Liver (tissue), 9 donors: ENCODE results near the gene WAPL. TPM values are rescaled to one million over a fixed set of nuclear protein-coding genes. Genes with fewer than 3 reads are reported as not detected.

Experiments
- DNase-seq: peaks from one replicate; pipeline ENCODE4 v3.0.0-alpha.2; 2017; ENCODE audit warnings: low spot score
- H3K27ac ChIP-seq, 2 donors: one replicate each; pipeline ENCODE4 v1.7.0; 2013; ENCODE audit warnings: inconsistent platforms in 2 of 2, low read length in 2 of 2, control low read depth in 1 of 2, low read depth in 1 of 2, mild to moderate bottlenecking in 1 of 2
- H3K27me3 ChIP-seq, 4 donors: one replicate each; pipeline versions ENCODE4 v1.6.1 to v1.7.0; 2013; ENCODE audit warnings: low read length in 3 of 4, inconsistent platforms in 1 of 4, mild to moderate bottlenecking in 1 of 4, moderate library complexity in 1 of 4; ENCODE audit not compliant: control insufficient read depth in 4 of 4, insufficient read depth in 4 of 4
- H3K36me3 ChIP-seq, 4 donors: one replicate each; pipeline versions ENCODE4 v1.6.1 to v1.7.0; 2013; ENCODE audit warnings: low read length in 3 of 4, mild to moderate bottlenecking in 3 of 4, low read depth in 1 of 4, moderate library complexity in 1 of 4; ENCODE audit not compliant: control insufficient read depth in 4 of 4, insufficient read depth in 3 of 4
- H3K4me1 ChIP-seq, 4 donors: one replicate each; pipeline versions ENCODE4 v1.6.1 to v1.7.0; 2013; ENCODE audit warnings: low read length in 3 of 4, mild to moderate bottlenecking in 3 of 4, moderate library complexity in 1 of 4; ENCODE audit not compliant: control insufficient read depth in 4 of 4, insufficient read depth in 4 of 4
- H3K4me3 ChIP-seq, 3 donors: one replicate each; pipeline versions ENCODE4 v1.6.1 to v1.7.0; 2013; ENCODE audit warnings: low read length in 3 of 3, control low read depth in 1 of 3, low read depth in 1 of 3, mild to moderate bottlenecking in 1 of 3
- H3K9ac ChIP-seq, 2 donors: one replicate each; pipeline ENCODE4 v1.7.0; 2013; ENCODE audit warnings: low read length in 2 of 2, mild to moderate bottlenecking in 2 of 2, moderate library complexity in 2 of 2, control low read depth in 1 of 2, low read depth in 1 of 2
- H3K9me3 ChIP-seq, 4 donors: one replicate each; pipeline versions ENCODE4 v1.6.1 to v1.7.0; 2013; ENCODE audit warnings: low read length in 3 of 4; ENCODE audit not compliant: control insufficient read depth in 4 of 4
- EGR1 ChIP-seq, 2 donors: IDR thresholded peaks; 2 replicates each; pipeline ENCODE4 v1.6.1; 2016 to 2018; ENCODE audit warnings: antibody characterized with exemption in 2 of 2, low read depth in 2 of 2
- FOXA1 ChIP-seq: IDR thresholded peaks from 2 replicates; pipeline ENCODE4 v1.6.1; 2016; ENCODE audit warnings: antibody characterized with exemption
- FOXA2 ChIP-seq: IDR thresholded peaks from 2 replicates; pipeline ENCODE4 v1.6.1; 2016; ENCODE audit warnings: antibody characterized with exemption
- GABPA ChIP-seq, 2 donors: IDR thresholded peaks in 1 of 2; conservative IDR thresholded peaks in 1 of 2; 2 replicates each; pipeline ENCODE4 v1.6.1; 2016; ENCODE audit warnings: antibody characterized with exemption in 2 of 2, mild to moderate bottlenecking in 1 of 2, moderate library complexity in 1 of 2
- HNF4A ChIP-seq, 2 donors: conservative IDR thresholded peaks; 2 replicates each; pipeline ENCODE4 v1.6.1; 2016; ENCODE audit warnings: antibody characterized with exemption in 2 of 2, mild to moderate bottlenecking in 2 of 2
- HNF4G ChIP-seq: IDR thresholded peaks from 2 replicates; pipeline ENCODE4 v1.6.1; 2016; ENCODE audit warnings: antibody characterized with exemption
- JUND ChIP-seq, 2 donors: IDR thresholded peaks; 2 replicates each; pipeline ENCODE4 v1.6.1; 2016; ENCODE audit warnings: antibody characterized with exemption in 2 of 2
- NR2F2 ChIP-seq: IDR thresholded peaks from 2 replicates; pipeline ENCODE4 v1.6.1; 2016; ENCODE audit warnings: antibody characterized with exemption
- RAD21 ChIP-seq, 2 donors: IDR thresholded peaks; 2 replicates each; pipeline ENCODE4 v1.6.1; 2016; ENCODE audit warnings: antibody characterized with exemption in 2 of 2, mild to moderate bottlenecking in 2 of 2
- RXRA ChIP-seq, 2 donors: IDR thresholded peaks; 2 replicates each; pipeline ENCODE4 v1.6.1; 2017 to 2018; ENCODE audit warnings: antibody characterized with exemption in 2 of 2, mild to moderate bottlenecking in 1 of 2
- SP1 ChIP-seq: IDR thresholded peaks from 2 replicates; pipeline ENCODE4 v1.6.1; 2018; ENCODE audit warnings: antibody characterized with exemption, mild to moderate bottlenecking
- TAF1 ChIP-seq: conservative IDR thresholded peaks from 2 replicates; pipeline ENCODE4 v1.6.1; 2016; ENCODE audit warnings: antibody characterized with exemption, mild to moderate bottlenecking
- YY1 ChIP-seq: IDR thresholded peaks from 2 replicates; pipeline ENCODE4 v1.6.1; 2016; ENCODE audit warnings: antibody characterized with exemption, mild to moderate bottlenecking
- WGBS: extraction: QIAGEN DNeasy Blood & Tissue Kit; methylation state at CpG from one replicate; pipeline ENCODE4 v1.1.7; 2013; 5-methylcytosine and 5-hydroxymethylcytosine counted together
- polyA plus RNA-seq, 2 donors: library from polyadenylated mRNA; stranded (reverse) in 1 of 2; unstranded in 1 of 2; fragments of 200-250 nt in 1 of 2; fragments of >200 nt in 1 of 2; fragmentation: Nextera tagmentation in 1 of 2; extraction: Ambion mirVana in 1 of 2; gene quantifications; one replicate each; pipeline versions ENCODE4 v1.2.1 to v1.2.3, GENCODE V29; 2013 to 2015
- total RNA-seq, 2 donors: library from RNA; depleted of rRNA; stranded (reverse); fragments of >200 nt; gene quantifications; one replicate each; pipeline ENCODE4 v1.2.3, GENCODE V29; 2014
- TF ChIP-seq, protein P1 (sequence below): IDR thresholded peaks from 2 replicates; pipeline ENCODE4 v1.6.1; 2016; ENCODE audit warnings: antibody characterized with exemption
- TF ChIP-seq, protein P2 (sequence below): IDR thresholded peaks from 2 replicates; pipeline ENCODE4 v1.6.1; 2016; ENCODE audit warnings: antibody characterized with exemption
- TF ChIP-seq, protein P3 (sequence below): IDR thresholded peaks from 2 replicates; pipeline ENCODE4 v1.6.1; 2016; ENCODE audit warnings: antibody characterized with exemption
- TF ChIP-seq, protein P4 (sequence below): fragments of 150-350 bp; IDR thresholded peaks from 2 replicates; pipeline ENCODE4 v1.5.1; 2017; ENCODE audit warnings: improper control_type of control experiment, low read depth, low read length; ENCODE audit not compliant: missing input control
- TF ChIP-seq, protein P5 (sequence below): IDR thresholded peaks from 2 replicates; pipeline ENCODE4 v1.6.1; 2016; ENCODE audit warnings: antibody characterized with exemption, mild to moderate bottlenecking
- donor health status: healthy.
- donor health status: healthy.
- donor health status: healthy.
- donor health status: healthy.
- donor health status: healthy.

WAPL gene
- total and polyA plus RNA-seq, 4 donors, result 9.7 to 37.9 (median 24.0) TPM

DNA sequence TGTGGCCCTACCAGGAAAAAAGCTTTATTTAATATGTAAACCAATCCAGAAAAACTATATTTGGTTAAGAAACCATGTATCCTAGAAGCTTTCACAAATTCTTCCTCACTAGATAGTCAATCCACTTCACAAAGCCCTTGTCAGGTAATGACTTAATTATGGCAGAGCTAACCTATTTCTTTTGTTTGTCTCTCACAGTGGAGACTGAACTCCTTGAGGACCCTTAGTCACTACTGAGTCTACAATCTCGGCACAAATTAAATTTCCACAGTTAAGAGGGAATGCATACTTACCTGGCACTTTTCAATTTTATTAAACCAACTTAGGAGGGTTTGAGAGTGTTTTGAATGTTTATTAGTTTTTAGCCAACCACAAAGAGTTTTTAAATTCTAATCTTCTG, 23.0 kb downstream of the WAPL start:
- no peaks in the 10 kb centered on the region for H3K27me3 ChIP-seq
- WGBS, result 85% methylated on average over 1 of the region's 1 CpG
- peaks cover 0 to 16% (median 11%) of the 10 kb centered on the region in 4 donors for H3K36me3 ChIP-seq
- H3K27ac ChIP-seq, result peak overlapping the region in 1 of 2 donors; percentile 22
- H3K4me1 ChIP-seq, result peaks cover 4 to 37% (median 14%) of the 10 kb centered on the region in 4 donors
- no peaks in the 10 kb centered on the region for H3K9me3 ChIP-seq
- no peak overlapping the region for H3K9ac ChIP-seq
- no peak overlapping the region for H3K4me3 ChIP-seq
- no peak for TF ChIP-seq HNF4A (conservative IDR thresholded peaks at IDR 0.05)
- no peak for TF ChIP-seq NR2F2
- TF ChIP-seq TAF1, result no peak
- TF ChIP-seq FOXA2, result no peak
- TF ChIP-seq GABPA (IDR thresholded peaks at IDR 0.05 in 1 of 2, conservative IDR thresholded peaks at IDR 0.05 in 1 of 2), result no peak
- TF ChIP-seq RXRA (IDR thresholded peaks at IDR 0.05), result no peak
- TF ChIP-seq, protein P1, sequence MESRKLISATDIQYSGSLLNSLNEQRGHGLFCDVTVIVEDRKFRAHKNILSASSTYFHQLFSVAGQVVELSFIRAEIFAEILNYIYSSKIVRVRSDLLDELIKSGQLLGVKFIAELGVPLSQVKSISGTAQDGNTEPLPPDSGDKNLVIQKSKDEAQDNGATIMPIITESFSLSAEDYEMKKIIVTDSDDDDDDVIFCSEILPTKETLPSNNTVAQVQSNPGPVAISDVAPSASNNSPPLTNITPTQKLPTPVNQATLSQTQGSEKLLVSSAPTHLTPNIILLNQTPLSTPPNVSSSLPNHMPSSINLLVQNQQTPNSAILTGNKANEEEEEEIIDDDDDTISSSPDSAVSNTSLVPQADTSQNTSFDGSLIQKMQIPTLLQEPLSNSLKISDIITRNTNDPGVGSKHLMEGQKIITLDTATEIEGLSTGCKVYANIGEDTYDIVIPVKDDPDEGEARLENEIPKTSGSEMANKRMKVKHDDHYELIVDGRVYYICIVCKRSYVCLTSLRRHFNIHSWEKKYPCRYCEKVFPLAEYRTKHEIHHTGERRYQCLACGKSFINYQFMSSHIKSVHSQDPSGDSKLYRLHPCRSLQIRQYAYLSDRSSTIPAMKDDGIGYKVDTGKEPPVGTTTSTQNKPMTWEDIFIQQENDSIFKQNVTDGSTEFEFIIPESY, result no peak
- TF ChIP-seq, protein P2, sequence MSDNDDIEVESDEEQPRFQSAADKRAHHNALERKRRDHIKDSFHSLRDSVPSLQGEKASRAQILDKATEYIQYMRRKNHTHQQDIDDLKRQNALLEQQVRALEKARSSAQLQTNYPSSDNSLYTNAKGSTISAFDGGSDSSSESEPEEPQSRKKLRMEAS, result no peak
- TF ChIP-seq, protein P3, sequence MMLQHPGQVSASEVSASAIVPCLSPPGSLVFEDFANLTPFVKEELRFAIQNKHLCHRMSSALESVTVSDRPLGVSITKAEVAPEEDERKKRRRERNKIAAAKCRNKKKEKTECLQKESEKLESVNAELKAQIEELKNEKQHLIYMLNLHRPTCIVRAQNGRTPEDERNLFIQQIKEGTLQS, result no peak
- TF ChIP-seq HNF4G, result no peak
- TF ChIP-seq RAD21 (IDR thresholded peaks at IDR 0.05), result no peak
- TF ChIP-seq FOXA1, result no peak
- no peak for TF ChIP-seq EGR1 (IDR thresholded peaks at IDR 0.05; ENCODE audit: low read depth in 2 of 2)
- TF ChIP-seq, protein P4, sequence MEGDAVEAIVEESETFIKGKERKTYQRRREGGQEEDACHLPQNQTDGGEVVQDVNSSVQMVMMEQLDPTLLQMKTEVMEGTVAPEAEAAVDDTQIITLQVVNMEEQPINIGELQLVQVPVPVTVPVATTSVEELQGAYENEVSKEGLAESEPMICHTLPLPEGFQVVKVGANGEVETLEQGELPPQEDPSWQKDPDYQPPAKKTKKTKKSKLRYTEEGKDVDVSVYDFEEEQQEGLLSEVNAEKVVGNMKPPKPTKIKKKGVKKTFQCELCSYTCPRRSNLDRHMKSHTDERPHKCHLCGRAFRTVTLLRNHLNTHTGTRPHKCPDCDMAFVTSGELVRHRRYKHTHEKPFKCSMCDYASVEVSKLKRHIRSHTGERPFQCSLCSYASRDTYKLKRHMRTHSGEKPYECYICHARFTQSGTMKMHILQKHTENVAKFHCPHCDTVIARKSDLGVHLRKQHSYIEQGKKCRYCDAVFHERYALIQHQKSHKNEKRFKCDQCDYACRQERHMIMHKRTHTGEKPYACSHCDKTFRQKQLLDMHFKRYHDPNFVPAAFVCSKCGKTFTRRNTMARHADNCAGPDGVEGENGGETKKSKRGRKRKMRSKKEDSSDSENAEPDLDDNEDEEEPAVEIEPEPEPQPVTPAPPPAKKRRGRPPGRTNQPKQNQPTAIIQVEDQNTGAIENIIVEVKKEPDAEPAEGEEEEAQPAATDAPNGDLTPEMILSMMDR, result no peak
- no peak for TF ChIP-seq JUND (IDR thresholded peaks at IDR 0.05)
- TF ChIP-seq, protein P5, sequence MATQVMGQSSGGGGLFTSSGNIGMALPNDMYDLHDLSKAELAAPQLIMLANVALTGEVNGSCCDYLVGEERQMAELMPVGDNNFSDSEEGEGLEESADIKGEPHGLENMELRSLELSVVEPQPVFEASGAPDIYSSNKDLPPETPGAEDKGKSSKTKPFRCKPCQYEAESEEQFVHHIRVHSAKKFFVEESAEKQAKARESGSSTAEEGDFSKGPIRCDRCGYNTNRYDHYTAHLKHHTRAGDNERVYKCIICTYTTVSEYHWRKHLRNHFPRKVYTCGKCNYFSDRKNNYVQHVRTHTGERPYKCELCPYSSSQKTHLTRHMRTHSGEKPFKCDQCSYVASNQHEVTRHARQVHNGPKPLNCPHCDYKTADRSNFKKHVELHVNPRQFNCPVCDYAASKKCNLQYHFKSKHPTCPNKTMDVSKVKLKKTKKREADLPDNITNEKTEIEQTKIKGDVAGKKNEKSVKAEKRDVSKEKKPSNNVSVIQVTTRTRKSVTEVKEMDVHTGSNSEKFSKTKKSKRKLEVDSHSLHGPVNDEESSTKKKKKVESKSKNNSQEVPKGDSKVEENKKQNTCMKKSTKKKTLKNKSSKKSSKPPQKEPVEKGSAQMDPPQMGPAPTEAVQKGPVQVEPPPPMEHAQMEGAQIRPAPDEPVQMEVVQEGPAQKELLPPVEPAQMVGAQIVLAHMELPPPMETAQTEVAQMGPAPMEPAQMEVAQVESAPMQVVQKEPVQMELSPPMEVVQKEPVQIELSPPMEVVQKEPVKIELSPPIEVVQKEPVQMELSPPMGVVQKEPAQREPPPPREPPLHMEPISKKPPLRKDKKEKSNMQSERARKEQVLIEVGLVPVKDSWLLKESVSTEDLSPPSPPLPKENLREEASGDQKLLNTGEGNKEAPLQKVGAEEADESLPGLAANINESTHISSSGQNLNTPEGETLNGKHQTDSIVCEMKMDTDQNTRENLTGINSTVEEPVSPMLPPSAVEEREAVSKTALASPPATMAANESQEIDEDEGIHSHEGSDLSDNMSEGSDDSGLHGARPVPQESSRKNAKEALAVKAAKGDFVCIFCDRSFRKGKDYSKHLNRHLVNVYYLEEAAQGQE, result no peak
- no peak for TF ChIP-seq YY1
- TF ChIP-seq SP1, result no peak
- DNase-seq, result no peak
